Right forelimb (tissue), 1 donor: ENCODE results near the gene FOXA2.
"Not testable (repeated sequence)": the region's sequence is repeated elsewhere in the genome, so short reads cannot be mapped to it uniquely, and the experiment has no call there.

ENCODE experiments used
- DNase-seq: peaks from one replicate; pipeline ENCODE4 v3.0.0-alpha.2; 2018

FOXA2 gene

GRCh38 chr20:22584522-22584921 is at the start of gene FOXA2:
Gene FOXA2, minus strand, starts transcription at chr20:22584572. Its CDS starts 294 bp downstream, at chr20:22584278.
- DNase-seq = no peak

- DNase-seq = no peak
Measured at GRCh38 chr20:22630701-22631100, 46.3 kb upstream of the FOXA2 start.

DNA sequence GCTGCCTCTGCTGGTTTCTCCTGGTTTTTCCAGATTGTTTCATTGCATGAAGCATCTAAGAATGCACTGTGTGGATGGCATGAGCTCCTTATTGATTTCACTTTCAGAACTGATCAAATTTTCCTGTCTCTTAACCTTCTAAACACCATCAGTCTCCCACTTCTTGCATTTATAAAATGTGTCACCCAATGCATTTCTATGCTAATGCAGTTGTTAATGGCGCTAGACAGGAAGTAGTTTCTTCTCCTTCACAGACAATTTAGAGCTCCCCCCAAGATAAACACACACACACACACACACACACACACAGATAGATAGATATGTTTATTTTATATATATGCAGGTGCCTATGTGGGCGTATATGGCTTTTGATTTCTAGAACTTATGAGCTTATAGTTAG is 45.6 kb upstream of the FOXA2 start:
- no peak for DNase-seq

- no peak for DNase-seq
Measured at GRCh38 chr20:22629447-22629846, 45.1 kb upstream of the FOXA2 start.

DNA sequence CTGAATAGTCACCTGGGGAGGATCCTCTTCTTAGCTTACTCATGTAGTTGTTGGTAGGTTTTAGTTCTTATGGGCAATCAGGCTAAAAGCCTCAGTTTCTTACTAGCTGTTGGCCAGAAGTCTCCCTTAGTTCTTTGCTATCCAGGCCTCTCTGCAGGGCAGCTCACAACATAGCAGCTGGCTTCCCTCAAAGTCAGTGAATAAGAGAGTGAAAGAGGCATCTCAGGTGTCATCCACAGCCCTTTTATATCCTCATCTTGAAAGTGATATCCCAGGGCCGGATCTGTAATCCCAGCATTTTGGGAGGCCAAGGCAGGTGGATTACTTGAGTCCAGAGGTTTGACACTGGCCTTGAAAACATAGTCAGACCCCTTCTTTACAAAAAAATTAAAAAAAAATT is 42.1 kb upstream of the FOXA2 start:
- DNase-seq = no peak

DNA sequence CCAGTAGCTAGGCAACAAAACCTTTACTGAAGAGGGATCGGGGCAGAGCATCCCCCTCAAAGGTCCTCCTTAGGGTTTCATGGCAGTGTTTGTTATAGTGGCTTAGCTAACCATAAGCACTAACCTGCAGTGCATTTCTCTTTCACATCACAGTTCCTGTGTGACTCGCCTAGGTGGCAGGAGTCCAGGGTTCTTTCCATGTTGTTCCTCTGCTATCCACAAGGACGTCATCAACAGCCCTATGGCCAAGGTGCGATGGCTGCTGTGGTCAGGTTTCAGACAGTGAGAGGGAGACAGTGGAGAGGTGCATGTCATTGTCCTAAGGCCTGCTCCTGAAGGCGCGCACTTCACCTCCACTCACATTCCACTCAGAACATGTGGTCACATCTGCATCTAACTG is 38.8 kb upstream of the FOXA2 start:
- no peak for DNase-seq

DNA sequence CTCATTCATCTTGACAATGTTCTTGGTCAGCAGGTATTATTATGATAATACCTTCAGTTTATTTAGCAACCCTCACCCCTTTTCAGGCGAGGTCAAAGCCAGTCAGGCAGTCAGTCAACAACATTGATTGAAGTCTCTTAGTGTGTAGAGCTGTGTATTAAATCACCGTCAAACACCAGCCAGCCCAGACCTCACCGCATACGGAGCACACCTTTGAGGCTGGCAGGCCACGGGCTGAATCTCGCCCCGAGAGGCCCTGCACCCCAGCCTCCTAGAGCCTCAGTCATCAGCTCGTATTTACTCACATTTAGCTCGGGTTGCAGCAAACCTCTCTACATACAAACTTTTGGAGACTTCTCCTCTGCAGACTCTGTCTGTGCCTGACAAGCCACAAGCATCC is 36.0 kb upstream of the FOXA2 start:
- no peak for DNase-seq

DNA sequence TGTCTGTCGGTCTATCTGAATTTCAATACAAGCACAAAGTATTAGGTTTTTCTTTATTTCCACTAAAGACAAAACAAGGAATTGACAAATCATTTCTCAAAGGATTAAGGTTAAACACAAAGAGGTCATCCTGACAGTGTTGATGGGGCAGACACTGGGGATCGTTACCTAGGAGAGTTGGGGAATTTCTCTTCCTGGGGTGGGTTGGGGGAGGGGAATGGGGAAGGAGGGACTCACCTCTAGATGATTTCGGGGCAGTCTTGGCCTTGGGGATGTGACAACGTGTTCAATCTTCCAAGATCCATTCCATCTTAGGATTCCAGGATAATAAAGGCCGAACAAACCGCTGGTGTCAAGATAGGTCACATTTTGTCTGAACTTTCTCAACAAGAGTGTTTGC is 35.4 kb upstream of the FOXA2 start:
- DNase-seq = no peak

DNA sequence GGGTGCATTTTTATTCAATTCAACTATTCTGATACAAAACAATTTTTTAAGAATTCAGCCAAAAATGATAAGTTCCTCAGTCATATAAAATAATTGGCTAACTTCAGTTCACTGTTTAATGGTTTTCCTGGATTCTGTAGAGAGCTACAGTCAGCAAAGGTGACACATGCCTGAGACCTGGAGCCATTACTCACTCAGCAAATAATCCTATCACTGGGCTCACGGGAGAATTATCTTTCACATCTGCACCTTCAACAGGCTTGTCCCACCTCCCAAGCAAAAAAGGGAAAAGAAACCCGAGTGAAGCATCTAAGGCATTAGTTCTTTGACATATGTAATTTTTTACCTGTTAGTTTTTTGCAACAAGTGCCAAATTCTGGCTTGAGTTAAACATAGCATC is 34.9 kb upstream of the FOXA2 start:
- no peak for DNase-seq

DNA sequence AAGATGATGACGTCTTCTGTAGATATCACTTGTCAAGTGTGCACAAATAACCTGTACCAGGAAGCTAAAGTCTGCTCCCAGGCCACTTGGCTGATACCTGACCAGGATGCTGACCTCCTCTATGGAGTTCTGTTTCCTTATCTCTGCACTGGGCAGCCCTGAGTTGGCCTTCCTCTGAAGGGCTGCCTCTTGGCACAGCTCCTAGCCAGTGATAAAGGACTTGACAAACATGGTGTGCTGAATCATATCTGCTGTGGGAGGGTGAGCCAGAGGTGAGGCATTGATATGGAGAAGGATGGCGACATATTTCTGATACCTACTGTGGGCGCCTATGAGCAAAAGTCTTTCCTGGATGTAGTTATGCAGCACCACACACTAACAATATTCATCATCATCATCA is 32.8 kb upstream of the FOXA2 start:
- DNase-seq = no peak

DNA sequence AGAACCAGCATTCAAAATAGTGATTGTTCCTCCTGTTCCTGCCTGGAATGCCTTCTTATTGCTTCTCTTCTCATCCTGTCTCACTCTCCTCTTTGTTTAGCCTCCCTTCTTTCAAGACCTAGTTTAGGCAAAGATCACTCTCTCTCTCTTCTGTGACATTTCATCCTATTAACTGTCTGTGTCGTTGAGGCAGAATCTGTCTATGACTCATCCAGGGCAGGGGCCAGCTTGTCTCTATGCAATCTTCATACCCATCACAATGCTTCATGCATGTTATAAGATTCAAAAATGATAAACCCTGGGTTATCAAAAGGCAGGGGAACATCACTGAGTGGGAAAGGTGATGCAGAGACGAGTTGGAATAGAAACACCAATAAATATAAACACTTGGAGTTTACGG is 32.2 kb upstream of the FOXA2 start:
- no peak for DNase-seq

- no peak for DNase-seq
Measured at GRCh38 chr20:22615425-22615824, 31.1 kb upstream of the FOXA2 start.

DNA sequence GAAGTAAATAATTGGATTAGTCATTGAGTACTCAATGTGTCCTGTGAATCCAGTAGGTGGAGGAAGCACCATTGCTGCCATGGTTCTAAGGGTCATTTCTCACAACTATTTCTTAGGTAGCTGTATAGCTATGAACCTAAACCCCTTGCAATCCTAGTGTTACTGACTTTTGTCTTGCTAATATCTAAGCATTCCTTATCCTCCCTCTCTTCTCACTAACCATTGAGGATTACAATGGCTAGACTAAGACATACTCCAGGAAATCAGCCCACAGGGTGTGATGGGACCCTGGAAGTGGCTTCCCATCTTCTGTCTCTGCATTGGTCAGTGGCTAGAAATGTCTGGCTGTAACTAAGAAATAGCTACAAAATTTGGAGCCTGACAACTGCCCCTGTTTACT is 27.3 kb upstream of the FOXA2 start:
- DNase-seq = no peak

DNA sequence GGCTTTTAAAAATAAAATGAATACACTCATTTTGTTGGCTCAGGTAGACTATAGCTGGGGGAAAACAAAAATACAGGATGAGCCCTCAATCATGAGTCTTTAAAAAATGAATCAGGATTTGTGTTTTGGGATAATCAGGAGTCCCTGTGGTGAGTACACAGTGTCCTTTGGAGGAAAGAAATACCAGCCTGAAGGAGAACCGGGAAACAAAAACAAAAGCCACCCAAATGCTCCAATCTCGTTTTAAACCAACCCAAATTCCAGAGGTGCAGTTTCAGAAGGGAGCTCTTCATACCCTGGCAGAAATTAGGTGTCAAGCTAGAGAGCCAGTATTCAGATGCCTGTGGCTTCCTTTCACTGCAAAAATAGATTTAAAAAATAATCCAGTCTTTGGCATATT is 23.3 kb upstream of the FOXA2 start:
- no peak for DNase-seq

- DNase-seq = no peak
Measured at GRCh38 chr20:22604815-22605214, 20.4 kb upstream of the FOXA2 start.

- no peak for DNase-seq
Measured at GRCh38 chr20:22601361-22602141, 17.2 kb upstream of the FOXA2 start.

- DNase-seq = not testable (repeated sequence)
Measured at GRCh38 chr20:22599258-22599657, 14.9 kb upstream of the FOXA2 start.

DNA sequence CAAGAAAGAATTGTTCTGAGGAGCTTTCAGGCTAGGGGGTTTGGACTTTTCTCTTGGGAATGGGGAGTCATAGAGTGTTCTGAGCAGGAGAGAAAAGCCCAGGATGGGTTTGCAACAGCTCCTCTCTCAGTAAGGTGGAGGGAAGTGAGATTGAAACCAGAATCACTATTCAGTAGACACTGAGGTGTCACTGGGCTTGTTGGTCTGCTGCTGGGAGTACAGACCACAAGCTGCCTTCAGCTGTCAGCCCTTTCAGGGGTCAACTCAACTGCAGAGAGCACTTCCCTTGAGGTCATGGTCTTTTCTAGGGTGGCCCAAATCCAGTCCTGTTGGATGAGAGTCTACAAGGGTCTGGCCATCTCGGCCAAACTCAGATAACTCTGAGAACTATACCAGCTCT is 12.9 kb upstream of the FOXA2 start:
- no peak for DNase-seq

GRCh38 chr20:22590662-22591061 is 6.3 kb upstream of the FOXA2 start:
- no peak for DNase-seq

DNA sequence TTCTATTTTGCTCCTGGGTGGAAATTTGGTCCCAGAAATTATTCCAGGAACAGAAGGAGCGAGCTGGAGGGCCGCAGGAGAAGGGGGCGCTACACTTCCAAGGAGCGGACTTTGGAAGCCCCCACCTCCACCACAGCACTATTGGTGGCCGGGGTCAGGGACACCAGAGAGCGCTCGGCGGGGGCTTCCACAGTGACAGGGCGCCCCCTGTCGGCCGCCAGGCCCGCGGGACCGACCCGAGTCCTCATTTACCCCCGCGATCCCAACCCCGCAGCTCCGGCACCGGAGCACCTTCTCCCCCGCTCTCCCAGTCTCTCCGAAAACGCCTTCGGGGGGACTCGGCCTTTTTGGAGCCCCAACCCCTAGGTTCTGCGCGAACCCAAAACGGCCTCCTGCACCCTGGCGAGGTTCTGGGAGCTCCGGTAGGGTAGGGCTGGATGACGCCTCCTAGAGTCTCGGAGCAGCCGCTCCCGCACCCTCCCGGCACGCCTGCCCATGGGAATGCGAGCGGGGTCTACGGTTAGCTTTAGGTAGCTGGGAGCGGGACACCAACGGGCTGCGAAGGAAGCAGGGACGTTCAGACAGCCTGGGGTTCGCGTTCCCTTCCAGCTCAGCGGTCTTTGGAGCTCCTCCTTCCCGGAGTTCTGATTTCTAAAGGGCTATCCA is 2.4 kb upstream of the FOXA2 start:
- no peak for DNase-seq

DNA sequence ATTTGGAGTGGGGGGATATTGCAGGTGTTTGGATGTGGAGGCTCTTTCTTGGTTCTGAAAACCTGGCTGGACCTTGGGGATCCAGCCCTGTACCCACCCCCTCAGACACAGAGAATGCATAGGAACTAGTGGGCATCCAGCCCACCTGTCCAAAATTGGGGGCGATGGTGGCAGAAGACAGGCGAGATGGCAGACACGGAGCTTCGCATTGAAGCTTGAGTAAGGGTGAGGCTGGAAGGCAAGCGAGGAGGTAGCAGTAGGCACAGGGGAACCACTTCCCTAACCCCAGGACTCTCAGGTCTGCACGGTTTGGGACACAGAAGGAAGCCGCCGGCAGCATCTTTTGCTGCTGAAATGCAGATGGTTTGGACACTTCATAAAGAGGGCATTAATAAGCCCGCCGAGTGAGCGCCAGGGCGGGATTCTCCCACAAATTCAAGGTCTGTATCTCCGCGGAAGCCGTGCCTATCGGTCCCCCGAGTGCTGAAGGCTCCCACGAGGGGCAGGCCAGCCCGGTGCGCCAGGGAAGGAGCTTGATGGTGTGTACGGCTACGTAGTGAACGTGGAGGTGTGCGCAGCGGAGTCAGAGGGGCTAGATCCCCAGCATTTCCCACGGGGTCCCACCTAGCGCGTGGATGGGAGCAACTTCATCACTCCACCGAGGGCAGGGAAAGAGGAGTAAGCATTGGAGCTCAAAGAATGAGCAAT is 1.6 kb upstream of the FOXA2 start:
- DNase-seq = no peak

GRCh38 chr20:22584922-22585785 is 782 bp upstream of the FOXA2 start:
- DNase-seq = no peak
